HG03103 (cell line): ENCODE results near the gene ATF7.

Experiments
- ATAC-seq: cut with Tn5 transposase; IDR thresholded peaks from one replicate; pipeline ENCODE4 v1.9.1; 2021; ENCODE audit warnings: low read depth; ENCODE audit not compliant: unreplicated experiment

ATF7 gene

DNA sequence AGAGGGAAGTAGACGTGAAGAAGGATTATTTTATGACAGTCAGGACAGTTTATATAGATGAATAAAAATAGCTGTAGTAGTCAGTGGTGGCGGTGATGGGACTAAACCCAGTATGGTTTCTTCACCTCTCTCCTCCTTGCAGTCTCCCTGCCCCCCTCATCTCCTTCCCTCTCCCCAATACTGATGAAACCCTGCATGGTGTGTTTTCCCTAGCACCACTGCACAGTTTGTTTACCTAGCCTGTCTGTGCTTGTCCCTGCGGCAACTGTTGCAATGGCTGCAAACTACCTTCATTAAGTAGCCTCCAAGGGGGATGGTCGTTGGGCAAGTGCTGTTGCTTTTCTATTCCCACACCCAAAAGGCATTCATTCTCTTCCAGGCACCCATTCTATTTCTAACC is 159.5 kb downstream of the ATF7 start:
- ATAC-seq, result no peak

DNA sequence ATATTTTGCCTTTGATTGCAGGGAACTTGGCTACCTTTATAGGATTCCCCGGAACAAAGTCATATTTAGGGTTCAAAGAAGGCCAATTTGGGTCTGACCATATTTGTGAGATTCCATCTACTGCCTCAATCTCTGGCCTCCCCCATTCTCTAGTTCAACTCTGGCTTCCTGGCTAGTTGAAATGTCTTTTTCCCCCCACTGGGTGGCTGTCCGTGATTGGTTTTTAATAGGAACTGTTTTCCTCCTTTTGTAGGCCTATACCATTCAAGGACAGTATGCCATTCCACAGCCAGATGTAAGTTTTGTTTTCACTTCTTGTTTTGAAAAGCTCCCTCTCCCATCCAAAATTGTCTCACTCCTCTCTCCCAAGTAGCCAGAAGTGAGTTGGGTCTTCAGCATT is 160.5 kb downstream of the ATF7 start:
- no peak for ATAC-seq

DNA sequence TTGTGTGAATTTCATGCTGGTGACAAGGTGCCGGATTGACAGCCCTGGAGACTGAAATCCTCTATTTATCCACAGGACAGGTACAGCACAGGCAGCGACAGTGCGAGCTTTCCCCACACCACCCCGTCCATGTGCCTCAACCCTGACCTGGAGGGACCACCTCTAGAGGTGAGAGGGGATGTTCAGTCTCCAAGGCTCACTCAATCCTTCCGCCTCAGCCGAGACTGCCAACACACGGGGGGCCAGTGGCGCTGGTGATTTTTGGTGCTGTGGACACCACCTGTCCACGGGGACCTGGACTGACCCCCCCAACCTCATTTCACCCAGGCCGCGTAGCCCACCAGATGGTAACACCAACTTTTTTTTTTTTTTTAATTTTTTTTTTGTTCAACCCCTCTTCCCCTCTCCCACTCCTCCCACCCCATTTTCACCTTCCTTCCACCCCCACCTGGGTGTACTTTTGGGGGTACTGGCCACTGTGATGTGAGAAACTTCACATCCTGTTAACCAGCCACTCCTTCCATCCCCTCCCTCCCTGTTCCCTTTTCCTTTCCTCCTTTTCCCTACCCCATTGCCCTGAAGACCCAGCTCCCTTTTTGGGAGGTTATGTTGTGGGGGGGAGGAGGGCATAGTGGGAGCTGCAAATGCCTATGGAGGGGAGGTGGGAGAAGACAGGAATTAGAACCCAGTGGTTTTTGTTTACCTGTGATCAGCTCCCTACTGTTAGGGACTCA is 161.3 kb downstream of the ATF7 start:
- ATAC-seq, result no peak

DNA sequence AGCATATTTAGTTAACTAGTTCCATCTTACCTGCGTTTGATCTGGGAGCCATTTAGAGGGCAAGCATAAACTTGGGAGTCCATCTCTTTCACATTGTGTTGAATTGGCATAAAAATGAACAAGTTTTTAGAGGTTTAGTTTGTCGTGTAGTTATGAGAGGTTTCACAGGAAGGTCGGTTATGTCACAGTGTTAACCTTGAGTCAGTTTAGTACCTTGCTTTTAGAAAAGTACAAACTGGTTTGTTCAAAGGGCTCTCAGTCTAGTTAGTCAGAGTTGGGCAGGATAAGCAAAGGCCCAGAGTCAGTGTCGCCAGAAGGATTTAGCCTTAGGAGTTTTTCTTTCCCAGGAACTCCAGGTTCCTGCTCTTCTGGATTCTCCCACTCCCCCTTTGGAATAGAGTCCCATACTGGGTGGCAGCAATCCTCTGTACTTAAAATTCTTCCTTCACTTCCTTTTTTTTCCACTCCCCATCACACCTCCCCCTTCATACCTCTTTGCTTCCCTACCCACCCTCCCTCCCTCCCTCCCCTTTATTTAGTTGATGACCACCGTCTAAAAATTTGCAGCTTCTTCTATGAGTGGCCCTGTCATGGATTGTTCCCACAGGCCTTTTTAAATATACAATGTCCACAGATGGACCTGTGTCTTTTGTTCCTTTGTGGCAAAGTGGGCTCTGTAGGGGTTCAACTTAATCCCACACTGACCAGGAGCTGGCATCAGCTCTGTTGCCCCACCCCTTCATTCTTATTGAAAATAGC is 162.2 kb downstream of the ATF7 start:
- ATAC-seq, result no peak

DNA sequence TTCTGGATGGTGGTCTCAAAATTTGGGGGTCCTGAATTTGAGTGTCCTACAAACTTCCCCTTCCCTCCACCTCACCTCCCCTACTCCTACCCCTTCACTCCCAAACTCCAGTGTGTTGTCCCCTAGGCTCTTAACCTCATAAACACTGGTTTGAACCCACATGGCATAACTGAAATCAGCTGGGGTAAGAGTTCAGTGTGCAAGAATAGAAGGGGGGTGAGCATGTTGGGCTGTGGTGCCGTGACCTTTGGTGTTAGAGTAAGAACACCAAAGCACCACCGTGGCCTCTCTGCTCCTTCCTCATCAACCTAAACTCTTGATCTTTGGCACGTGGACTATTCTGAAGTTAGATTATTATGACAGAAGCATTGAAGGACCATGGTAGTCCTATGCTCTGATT is 163.2 kb downstream of the ATF7 start:
- ATAC-seq, result no peak

DNA sequence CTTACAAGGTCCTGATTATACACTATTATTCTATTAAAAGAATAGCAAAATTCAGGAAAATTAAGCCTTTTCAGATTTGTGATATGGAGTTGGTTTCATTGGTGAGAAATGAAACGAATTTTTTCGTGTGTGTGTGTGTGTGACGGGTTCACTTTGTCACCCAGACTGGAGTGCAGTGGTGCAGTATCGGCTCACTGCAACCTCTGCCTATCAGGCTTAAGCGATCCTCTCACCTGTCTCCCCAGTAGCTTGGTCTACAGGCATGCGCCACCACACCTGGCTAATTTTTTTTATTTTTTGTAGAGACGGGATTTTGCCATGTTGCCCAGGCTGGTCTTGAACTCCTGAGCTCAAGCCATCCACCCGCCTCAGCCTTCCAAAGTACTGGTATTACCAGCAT is 164.6 kb downstream of the ATF7 start:
- no peak for ATAC-seq

DNA sequence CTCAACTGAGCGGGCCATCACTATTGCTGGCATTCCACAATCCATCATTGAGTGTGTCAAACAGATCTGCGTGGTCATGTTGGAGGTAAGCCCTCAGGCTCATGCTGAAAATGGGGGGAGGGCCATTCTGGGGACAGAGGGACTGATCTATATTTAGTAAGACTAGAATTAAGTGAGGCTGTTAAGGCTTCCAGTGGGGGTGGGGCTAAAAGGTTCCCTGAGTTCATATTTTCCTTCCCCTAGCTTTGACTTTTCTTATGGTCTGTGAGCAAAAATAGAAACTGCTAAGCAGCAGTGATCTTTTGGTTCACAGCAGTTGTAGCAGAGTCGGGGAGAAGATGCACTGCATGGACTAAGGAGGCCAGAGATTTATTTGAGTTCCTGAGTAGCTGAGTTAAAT is 165.1 kb downstream of the ATF7 start:
- ATAC-seq, result no peak

DNA sequence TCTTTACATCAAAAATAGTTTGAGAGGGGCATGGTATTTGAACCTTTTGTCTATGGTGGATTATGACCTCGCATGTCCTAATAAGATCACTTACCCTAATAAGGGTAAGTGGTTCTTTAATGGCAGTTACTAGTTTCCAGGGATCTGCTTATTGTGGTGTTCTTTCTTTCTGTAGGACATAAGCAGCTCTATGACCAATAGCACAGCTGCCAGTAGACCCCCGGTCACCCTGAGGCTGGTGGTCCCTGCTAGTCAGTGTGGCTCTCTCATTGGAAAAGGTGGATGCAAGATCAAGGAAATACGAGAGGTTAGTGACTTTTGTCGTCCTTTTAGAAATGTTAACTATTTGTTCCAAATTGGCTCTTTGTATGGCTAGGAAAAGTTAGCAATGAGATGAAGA is 167.1 kb downstream of the ATF7 start:
- ATAC-seq, result no peak
